Measurements from ENCODE around the gene NLRP1. TPM values are rescaled to one million over a fixed set of nuclear protein-coding genes. Genes with fewer than 3 reads are reported as not detected.

NLRP1 gene
- total and polyA plus RNA-seq, 2 donors (not counting 3 experiments of a cell fraction or from before 2014, with no cell fraction given) = 43.8 to 53.9 TPM

DNA sequence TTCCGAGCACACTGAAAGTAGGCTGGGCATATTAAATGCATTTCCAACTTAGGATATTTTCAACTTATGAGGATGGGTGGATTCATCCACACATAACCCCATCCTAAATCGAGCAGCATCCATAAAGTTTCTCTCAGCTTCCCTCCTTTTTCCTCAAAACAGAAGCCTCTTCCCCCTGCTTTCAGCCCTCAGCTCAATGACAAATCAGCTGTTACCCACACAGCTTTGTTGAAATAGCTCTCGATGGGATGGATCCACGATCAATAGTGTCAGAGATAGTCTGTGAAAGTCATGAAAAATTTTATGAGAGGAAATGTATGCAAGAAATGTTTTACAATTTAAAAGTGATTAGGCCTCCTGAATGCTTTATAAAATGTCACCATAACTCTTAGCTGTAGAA is 118.0 kb downstream of the NLRP1 start:
- ChIA-PET CTCF (interaction anchor here (0.9 kb wide), 1 partner anchor 27 kb away, joined by 3 read pairs; the partner anchor contains the start of gene C1QBP), POLR2A (no interaction called here)
- peak overlapping the region; percentile 83 for H3K4me2 ChIP-seq (ENCODE audit: insufficient read depth, low read length)
- intact Hi-C loops (cut with micrococcal nuclease) (no loop called here), dilution Hi-C loops (cut with MboI; ENCODE audit: extremely low pct_ligation_motif_present, low sequenced_read_pairs) (no loop called here)
- no peaks in the 10 kb centered on the region for H4K20me1 ChIP-seq (replicated peaks; ENCODE audit: control insufficient read depth, extremely low read depth, insufficient read depth, low read length)
- BruUV-seq (replicated peaks) = no TSS peak
- peaks cover 7% of the 10 kb centered on the region for H3K4me1 ChIP-seq (ENCODE audit: control insufficient read depth, extremely low read depth, insufficient read depth, low read length)
- H3K9ac ChIP-seq (replicated peaks; ENCODE audit: extremely low read depth, insufficient read depth, low read length) = no peak overlapping the region
- H3K4me3 ChIP-seq (replicated peaks in 1 of 3; ENCODE audit: insufficient read depth in 1 of 3, low read depth in 1 of 3, low read length in 3 of 3) = no peak overlapping the region
- DNase-seq (ENCODE audit: low read depth, low spot score) = no peak
- no peak overlapping the region for H2AFZ ChIP-seq (ENCODE audit: low read depth, low read length)
- H3K27me3 ChIP-seq (ENCODE audit: control insufficient read depth in 2 of 2, insufficient read depth in 2 of 2, low read length in 2 of 2) = no peaks in the 10 kb centered on the region
- no peaks in the 10 kb centered on the region for H3K9me3 ChIP-seq (replicated peaks; ENCODE audit: control insufficient read depth, insufficient read depth, low read length)
- H3K36me3 ChIP-seq (ENCODE audit: control insufficient read depth in 2 of 2, extremely low read depth in 1 of 2, insufficient read depth in 2 of 2, low read length in 2 of 2) = peaks cover 5% of the 10 kb centered on the region in 2 experiments
- H3K9me1 ChIP-seq (replicated peaks; ENCODE audit: control insufficient read depth, extremely low read depth, insufficient read depth, low read length) = no peaks in the 10 kb centered on the region
- peaks cover 66% of the 10 kb centered on the region for H3K79me2 ChIP-seq (ENCODE audit: control insufficient read depth, insufficient read depth, low read length)
- H3K27ac ChIP-seq (ENCODE audit: insufficient read depth, low read depth, low read length) = no peak overlapping the region
- TF ChIP-seq POLR2A (IDR thresholded peaks at IDR 0.05; ENCODE audit: low read depth, low read length) = no peak
- no peak for TF ChIP-seq MYC (IDR thresholded peaks at IDR 0.05; ENCODE audit: low read depth, low read length)
- TF ChIP-seq, protein P1, sequence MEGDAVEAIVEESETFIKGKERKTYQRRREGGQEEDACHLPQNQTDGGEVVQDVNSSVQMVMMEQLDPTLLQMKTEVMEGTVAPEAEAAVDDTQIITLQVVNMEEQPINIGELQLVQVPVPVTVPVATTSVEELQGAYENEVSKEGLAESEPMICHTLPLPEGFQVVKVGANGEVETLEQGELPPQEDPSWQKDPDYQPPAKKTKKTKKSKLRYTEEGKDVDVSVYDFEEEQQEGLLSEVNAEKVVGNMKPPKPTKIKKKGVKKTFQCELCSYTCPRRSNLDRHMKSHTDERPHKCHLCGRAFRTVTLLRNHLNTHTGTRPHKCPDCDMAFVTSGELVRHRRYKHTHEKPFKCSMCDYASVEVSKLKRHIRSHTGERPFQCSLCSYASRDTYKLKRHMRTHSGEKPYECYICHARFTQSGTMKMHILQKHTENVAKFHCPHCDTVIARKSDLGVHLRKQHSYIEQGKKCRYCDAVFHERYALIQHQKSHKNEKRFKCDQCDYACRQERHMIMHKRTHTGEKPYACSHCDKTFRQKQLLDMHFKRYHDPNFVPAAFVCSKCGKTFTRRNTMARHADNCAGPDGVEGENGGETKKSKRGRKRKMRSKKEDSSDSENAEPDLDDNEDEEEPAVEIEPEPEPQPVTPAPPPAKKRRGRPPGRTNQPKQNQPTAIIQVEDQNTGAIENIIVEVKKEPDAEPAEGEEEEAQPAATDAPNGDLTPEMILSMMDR (IDR thresholded peaks at IDR 0.05; ENCODE audit: extremely low read depth in 1 of 2, insufficient read depth in 1 of 2, low read depth in 1 of 2, low read length in 2 of 2) = no peak
- TF ChIP-seq EZH2 (IDR thresholded peaks at IDR 0.05; ENCODE audit: borderline replicate concordance, low read depth, low read length, severe bottlenecking) = no peak
- no peak for TF ChIP-seq JUN (IDR thresholded peaks at IDR 0.05; ENCODE audit: borderline replicate concordance, insufficient read depth, insufficient read length, low read depth)
- TF ChIP-seq GATA2 (IDR thresholded peaks at IDR 0.05; ENCODE audit: insufficient read depth, insufficient read length, low read depth, low read length) = no peak
- no peak for TF ChIP-seq FOS (IDR thresholded peaks at IDR 0.05; ENCODE audit: borderline replicate concordance, insufficient read depth, low read length)
- TF ChIP-seq POLR2AphosphoS5 (IDR thresholded peaks at IDR 0.05; ENCODE audit: insufficient read depth, low read depth, low read length) = no peak
- TF ChIP-seq, protein P2, sequence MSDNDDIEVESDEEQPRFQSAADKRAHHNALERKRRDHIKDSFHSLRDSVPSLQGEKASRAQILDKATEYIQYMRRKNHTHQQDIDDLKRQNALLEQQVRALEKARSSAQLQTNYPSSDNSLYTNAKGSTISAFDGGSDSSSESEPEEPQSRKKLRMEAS (IDR thresholded peaks at IDR 0.05; ENCODE audit: insufficient read depth, insufficient read length) = no peak
- FAIRE-seq = no peak

All from endothelial cell of umbilical vein (primary cell).